ENCODE data around the gene DLG1.
A peak's percentile ranks its signal among the peaks of the same experiment; 100 is the strongest.

DLG1 gene

GRCh38 chr3:197183582-197183981 lies 114.8 kb downstream of the DLG1 start:
- H3K27me3 ChIP-seq (ENCODE audit: control insufficient read depth, insufficient read depth, low read length), result no peaks in the 10 kb centered on the region
- H3K9ac ChIP-seq (ENCODE audit: low read length), result no peak overlapping the region
- H3K4me3 ChIP-seq (ENCODE audit: low read length), result no peak overlapping the region
- no peak overlapping the region for H3K27ac ChIP-seq (ENCODE audit: low read length)
- H3K9me3 ChIP-seq (ENCODE audit: control insufficient read depth, low read depth, low read length), result no peaks in the 10 kb centered on the region
- peaks cover 10% of the 10 kb centered on the region for H3K4me1 ChIP-seq (ENCODE audit: control insufficient read depth, low read depth, low read length)
- no peaks in the 10 kb centered on the region for H3K36me3 ChIP-seq (ENCODE audit: control insufficient read depth, low read depth, low read length)

- H3K27ac ChIP-seq (ENCODE audit: low read length), result no peak overlapping the region
- no peaks in the 10 kb centered on the region for H3K36me3 ChIP-seq (ENCODE audit: control insufficient read depth, low read depth, low read length)
- H3K27me3 ChIP-seq (ENCODE audit: control insufficient read depth, insufficient read depth, low read length), result no peaks in the 10 kb centered on the region
- no peak overlapping the region for H3K9ac ChIP-seq (ENCODE audit: low read length)
- peaks cover 10% of the 10 kb centered on the region for H3K4me1 ChIP-seq (ENCODE audit: control insufficient read depth, low read depth, low read length)
- H3K4me3 ChIP-seq (ENCODE audit: low read length), result no peak overlapping the region
- no peaks in the 10 kb centered on the region for H3K9me3 ChIP-seq (ENCODE audit: control insufficient read depth, low read depth, low read length)
Measured at GRCh38 chr3:197181741-197182140, 116.7 kb downstream of the DLG1 start.

- no peaks in the 10 kb centered on the region for H3K27me3 ChIP-seq (ENCODE audit: control insufficient read depth, insufficient read depth, low read length)
- H3K9ac ChIP-seq (ENCODE audit: low read length), result no peak overlapping the region
- H3K27ac ChIP-seq (ENCODE audit: low read length), result no peak overlapping the region
- no peak overlapping the region for H3K4me3 ChIP-seq (ENCODE audit: low read length)
- H3K36me3 ChIP-seq (ENCODE audit: control insufficient read depth, low read depth, low read length), result no peaks in the 10 kb centered on the region
- H3K9me3 ChIP-seq (ENCODE audit: control insufficient read depth, low read depth, low read length), result no peaks in the 10 kb centered on the region
- peaks cover 27% of the 10 kb centered on the region for H3K4me1 ChIP-seq (ENCODE audit: control insufficient read depth, low read depth, low read length)
Measured at GRCh38 chr3:197178998-197179397, 119.4 kb downstream of the DLG1 start.

GRCh38 chr3:197175503-197175902 lies 122.9 kb downstream of the DLG1 start:
- H3K9ac ChIP-seq (ENCODE audit: low read length), result no peak overlapping the region
- no peak overlapping the region for H3K4me3 ChIP-seq (ENCODE audit: low read length)
- peaks cover 20% of the 10 kb centered on the region for H3K4me1 ChIP-seq (ENCODE audit: control insufficient read depth, low read depth, low read length)
- H3K27ac ChIP-seq (ENCODE audit: low read length), result no peak overlapping the region
- no peaks in the 10 kb centered on the region for H3K36me3 ChIP-seq (ENCODE audit: control insufficient read depth, low read depth, low read length)
- H3K9me3 ChIP-seq (ENCODE audit: control insufficient read depth, low read depth, low read length), result no peaks in the 10 kb centered on the region
- H3K27me3 ChIP-seq (ENCODE audit: control insufficient read depth, insufficient read depth, low read length), result no peaks in the 10 kb centered on the region

GRCh38 chr3:197174927-197175326 lies 123.5 kb downstream of the DLG1 start:
- no peaks in the 10 kb centered on the region for H3K36me3 ChIP-seq (ENCODE audit: control insufficient read depth, low read depth, low read length)
- peaks cover 20% of the 10 kb centered on the region for H3K4me1 ChIP-seq (ENCODE audit: control insufficient read depth, low read depth, low read length)
- H3K27me3 ChIP-seq (ENCODE audit: control insufficient read depth, insufficient read depth, low read length), result no peaks in the 10 kb centered on the region
- H3K9ac ChIP-seq (ENCODE audit: low read length), result no peak overlapping the region
- H3K9me3 ChIP-seq (ENCODE audit: control insufficient read depth, low read depth, low read length), result no peaks in the 10 kb centered on the region
- H3K27ac ChIP-seq (ENCODE audit: low read length), result no peak overlapping the region
- no peak overlapping the region for H3K4me3 ChIP-seq (ENCODE audit: low read length)

- Histone ChIP-seq H3K4me1 (ENCODE audit: control insufficient read depth, low read depth, low read length) (peaks cover 21% of the 10 kb centered on the region), H3K4me3 (ENCODE audit: low read length) (no peak overlapping the region), H3K9ac (ENCODE audit: low read length) (no peak overlapping the region), H3K27ac (ENCODE audit: low read length) (no peak overlapping the region), H3K9me3 (ENCODE audit: control insufficient read depth, low read depth, low read length) (no peaks in the 10 kb centered on the region), H3K36me3 (ENCODE audit: control insufficient read depth, low read depth, low read length) (no peaks in the 10 kb centered on the region), H3K27me3 (ENCODE audit: control insufficient read depth, insufficient read depth, low read length) (no peaks in the 10 kb centered on the region)
Measured at GRCh38 chr3:197173620-197174019, 124.8 kb downstream of the DLG1 start.

GRCh38 chr3:197171481-197172067 lies 126.8 kb downstream of the DLG1 start:
- Histone ChIP-seq H3K36me3 (ENCODE audit: control insufficient read depth, low read depth, low read length) (no peaks in the 10 kb centered on the region), H3K27me3 (ENCODE audit: control insufficient read depth, insufficient read depth, low read length) (no peaks in the 10 kb centered on the region), H3K4me1 (ENCODE audit: control insufficient read depth, low read depth, low read length) (peaks cover 28% of the 10 kb centered on the region), H3K4me3 (ENCODE audit: low read length) (no peak overlapping the region), H3K27ac (ENCODE audit: low read length) (no peak overlapping the region), H3K9me3 (ENCODE audit: control insufficient read depth, low read depth, low read length) (no peaks in the 10 kb centered on the region), H3K9ac (ENCODE audit: low read length) (no peak overlapping the region)

- no peak overlapping the region for H3K4me3 ChIP-seq (ENCODE audit: low read length)
- no peak overlapping the region for H3K9ac ChIP-seq (ENCODE audit: low read length)
- peaks cover 8% of the 10 kb centered on the region for H3K4me1 ChIP-seq (ENCODE audit: control insufficient read depth, low read depth, low read length)
- H3K9me3 ChIP-seq (ENCODE audit: control insufficient read depth, low read depth, low read length), result no peaks in the 10 kb centered on the region
- H3K27ac ChIP-seq (ENCODE audit: low read length), result no peak overlapping the region
- no peaks in the 10 kb centered on the region for H3K36me3 ChIP-seq (ENCODE audit: control insufficient read depth, low read depth, low read length)
- no peaks in the 10 kb centered on the region for H3K27me3 ChIP-seq (ENCODE audit: control insufficient read depth, insufficient read depth, low read length)
Measured at GRCh38 chr3:197169028-197169427, 129.4 kb downstream of the DLG1 start.

GRCh38 chr3:197168606-197169005 lies 129.8 kb downstream of the DLG1 start:
- Histone ChIP-seq H3K4me1 (ENCODE audit: control insufficient read depth, low read depth, low read length) (peaks cover 8% of the 10 kb centered on the region), H3K36me3 (ENCODE audit: control insufficient read depth, low read depth, low read length) (no peaks in the 10 kb centered on the region), H3K27ac (ENCODE audit: low read length) (no peak overlapping the region), H3K4me3 (ENCODE audit: low read length) (no peak overlapping the region), H3K9ac (ENCODE audit: low read length) (peak overlapping the region; percentile 10), H3K9me3 (ENCODE audit: control insufficient read depth, low read depth, low read length) (no peaks in the 10 kb centered on the region), H3K27me3 (ENCODE audit: control insufficient read depth, insufficient read depth, low read length) (no peaks in the 10 kb centered on the region)

- H3K9me3 ChIP-seq (ENCODE audit: control insufficient read depth, low read depth, low read length), result no peaks in the 10 kb centered on the region
- H3K4me1 ChIP-seq (ENCODE audit: control insufficient read depth, low read depth, low read length), result peaks cover 8% of the 10 kb centered on the region
Measured at GRCh38 chr3:197168063-197168462, 130.3 kb downstream of the DLG1 start.

GRCh38 chr3:197167549-197167948 lies 130.9 kb downstream of the DLG1 start:
- H3K9me3 ChIP-seq (ENCODE audit: control insufficient read depth, low read depth, low read length), result no peaks in the 10 kb centered on the region
- H3K27me3 ChIP-seq (ENCODE audit: control insufficient read depth, insufficient read depth, low read length), result no peaks in the 10 kb centered on the region
- peaks cover 8% of the 10 kb centered on the region for H3K4me1 ChIP-seq (ENCODE audit: control insufficient read depth, low read depth, low read length)
- no peak overlapping the region for H3K4me3 ChIP-seq (ENCODE audit: low read length)
- H3K9ac ChIP-seq (ENCODE audit: low read length), result no peak overlapping the region
- no peaks in the 10 kb centered on the region for H3K36me3 ChIP-seq (ENCODE audit: control insufficient read depth, low read depth, low read length)
- H3K27ac ChIP-seq (ENCODE audit: low read length), result no peak overlapping the region

More at GRCh38 chr3:197168063-197168462, 130.3 kb downstream of the DLG1 start:
- Histone ChIP-seq H3K27me3 (ENCODE audit: control insufficient read depth, insufficient read depth, low read length) (no peaks in the 10 kb centered on the region), H3K36me3 (ENCODE audit: control insufficient read depth, low read depth, low read length) (no peaks in the 10 kb centered on the region), H3K9ac (ENCODE audit: low read length) (peak overlapping the region; percentile 10), H3K27ac (ENCODE audit: low read length) (no peak overlapping the region), H3K4me3 (ENCODE audit: low read length) (no peak overlapping the region)

- no peaks in the 10 kb centered on the region for H3K36me3 ChIP-seq (ENCODE audit: control insufficient read depth, low read depth, low read length)
- H3K4me3 ChIP-seq (ENCODE audit: low read length), result no peak overlapping the region
- no peaks in the 10 kb centered on the region for H3K27me3 ChIP-seq (ENCODE audit: control insufficient read depth, insufficient read depth, low read length)
- no peak overlapping the region for H3K27ac ChIP-seq (ENCODE audit: low read length)
- H3K9me3 ChIP-seq (ENCODE audit: control insufficient read depth, low read depth, low read length), result no peaks in the 10 kb centered on the region
- no peak overlapping the region for H3K9ac ChIP-seq (ENCODE audit: low read length)
- H3K4me1 ChIP-seq (ENCODE audit: control insufficient read depth, low read depth, low read length), result peaks cover 8% of the 10 kb centered on the region
Measured at GRCh38 chr3:197165890-197166289, 132.5 kb downstream of the DLG1 start.

All from iPS-18a (cell line).